K562 (cell line): ENCODE results near the gene MERTK. TPM values are rescaled to one million over a fixed set of nuclear protein-coding genes. Genes with fewer than 3 reads are reported as not detected.

Experiments
- ATAC-seq: fragments of 200-7000 bp; cut with Tn5 transposase; 3 replicates; pipeline ENCODE4 v1.9.1; 2020; ENCODE audit warnings: moderate library complexity
- BruUV-seq: library from RNA; stranded (reverse); fragments of 400-500 nt; replicated peaks from 2 replicates; lab custom pipeline; 2021; lab: Mats Ljungman, UMichigan
- CTCF ChIA-PET: fragments of 300-600 bp; formaldehyde crosslinking; extraction: SDS; loops from one replicate; lab custom pipeline; 2021; ENCODE audit warnings: low intra/inter-chr PET ratio; lab: Yijun Ruan, JAX
- POLR2A ChIA-PET: fragments of 300-600, 350-650 bp; sonication (Branson Sonifier 250); formaldehyde crosslinking; extraction: SDS; loops from one replicate; lab custom pipeline; 2021; ENCODE audit warnings: antibody characterized with exemption, inconsistent platforms; lab: Yijun Ruan, JAX
- DNase-seq, 4 experiments: peaks; one replicate each; pipeline versions ENCODE4 v3.0.0 to v3.0.0-alpha.2; 2011 to 2018; ENCODE audit warnings: low spot score in 3 of 4, mixed read lengths in 3 of 4; ENCODE audit errors: extremely low read depth in 1 of 4
- FAIRE-seq: peaks from 2 replicates; lab custom pipeline; 2011; peaks lifted over from hg19 to GRCh38; lab: Jason Lieb, UNC
- H2AFZ ChIP-seq: 2 replicates; pipeline ENCODE4 v1.6.0; 2011; ENCODE audit warnings: low read depth, low read length, control low read depth, inconsistent platforms
- H3K27ac ChIP-seq: fragments of 200-600 bp; 3 replicates; pipeline ENCODE4 v1.8.0; 2011; ENCODE audit warnings: low read depth, mild to moderate bottlenecking, control low read depth, inconsistent platforms, low read length, moderate library complexity, mixed read lengths; ENCODE audit errors: extremely low read depth
- H3K27me3 ChIP-seq, 2 experiments: fragments of 300-600 bp in 1 of 2; 2 replicates in 1 of 2; 3 replicates in 1 of 2; pipeline versions ENCODE4 v1.6.0 to v1.8.0; 2011; ENCODE audit warnings: inconsistent platforms in 2 of 2, low read length in 2 of 2, mild to moderate bottlenecking in 1 of 2, mixed read lengths in 1 of 2, moderate library complexity in 1 of 2; ENCODE audit not compliant: control insufficient read depth in 2 of 2, insufficient read depth in 2 of 2
- H3K36me3 ChIP-seq: fragments of 300-600 bp; 3 replicates; pipeline ENCODE4 v1.8.0; 2011; ENCODE audit warnings: mild to moderate bottlenecking, low read length, inconsistent platforms; ENCODE audit not compliant: control insufficient read depth, insufficient read depth
- H3K4me1 ChIP-seq, 2 experiments: fragments of 200-600 bp in 1 of 2; replicated peaks in 1 of 2; 2 replicates in 1 of 2; 3 replicates in 1 of 2; pipeline versions ENCODE4 v1.5.1 to v1.8.0; 2011; ENCODE audit warnings: inconsistent platforms in 2 of 2, low read length in 2 of 2, mild to moderate bottlenecking in 1 of 2, mixed read lengths in 1 of 2, moderate library complexity in 1 of 2; ENCODE audit not compliant: control insufficient read depth in 2 of 2, insufficient read depth in 2 of 2
- H3K4me2 ChIP-seq: 2 replicates; pipeline ENCODE4 v1.6.1; 2011; ENCODE audit warnings: low read length, control low read depth, inconsistent platforms, mixed read lengths; ENCODE audit not compliant: insufficient read depth
- H3K4me3 ChIP-seq: fragments of 200-600 bp; sonication (generic), shearing (Covaris generic); 2 replicates; pipeline ENCODE4 v1.5.1; 2016; ENCODE audit warnings: control low read depth, inconsistent platforms
- H3K79me2 ChIP-seq: fragments of 200-600 bp; 3 replicates; pipeline ENCODE4 v1.8.0; 2011; ENCODE audit warnings: low read length, inconsistent platforms; ENCODE audit not compliant: control insufficient read depth, insufficient read depth
- H3K9ac ChIP-seq, 2 experiments: 2 replicates each; pipeline versions ENCODE4 v1.6.0 to v1.6.1; 2011; ENCODE audit warnings: low read depth in 2 of 2, low read length in 2 of 2, control low read depth in 1 of 2, inconsistent platforms in 1 of 2, mild to moderate bottlenecking in 1 of 2, mixed read lengths in 1 of 2; ENCODE audit not compliant: insufficient read depth in 1 of 2
- H3K9me1 ChIP-seq: one replicate; pipeline ENCODE4 v1.6.0; 2011; ENCODE audit warnings: inconsistent platforms, mild to moderate bottlenecking, low read length, moderate library complexity; ENCODE audit not compliant: control insufficient read depth, insufficient read depth
- H3K9me3 ChIP-seq: replicated peaks from 2 replicates; pipeline ENCODE4 v1.5.1; 2011; ENCODE audit warnings: low read depth, low read length, inconsistent platforms; ENCODE audit not compliant: control insufficient read depth, insufficient read depth
- H4K20me1 ChIP-seq: replicated peaks from 2 replicates; pipeline ENCODE4 v1.6.1; 2011; ENCODE audit warnings: low read length, inconsistent platforms, mixed read lengths; ENCODE audit not compliant: control insufficient read depth, insufficient read depth
- CBFA2T2 ChIP-seq: fragments of 450-650 bp; conservative IDR thresholded peaks from 2 replicates; pipeline ENCODE4 v1.6.1; 2017; ENCODE audit warnings: mild to moderate bottlenecking
- CBFA2T3 ChIP-seq: fragments of 450-650 bp; IDR thresholded peaks from 2 replicates; pipeline ENCODE4 v1.6.1; 2017
- CBX5 ChIP-seq: IDR thresholded peaks from 2 replicates; pipeline ENCODE4 v1.6.1; 2014; ENCODE audit warnings: low read depth, borderline replicate concordance
- ETV5 ChIP-seq: sonication (generic); formaldehyde crosslinking; IDR thresholded peaks from 2 replicates; pipeline ENCODE4 v1.4.0; 2020; ENCODE audit warnings: low read depth, mild to moderate bottlenecking, missing genetic modification reagents
- FOS ChIP-seq: IDR thresholded peaks from 3 replicates; pipeline ENCODE4 v1.6.1; 2011; ENCODE audit not compliant: insufficient read length; ENCODE audit errors: extremely low read depth
- KAT8 ChIP-seq: fragments of 450-650 bp; IDR thresholded peaks from 2 replicates; pipeline ENCODE4 v1.6.1; 2016; ENCODE audit warnings: low read depth, mild to moderate bottlenecking
- NFIC ChIP-seq: fragments of 450-650 bp; IDR thresholded peaks from 2 replicates; pipeline ENCODE4 v1.6.1; 2017; ENCODE audit warnings: mild to moderate bottlenecking, inconsistent platforms
- PRMT5 ChIP-seq: sonication (generic); formaldehyde crosslinking; IDR thresholded peaks from 2 replicates; pipeline ENCODE4 v1.5.0; 2020; ENCODE audit warnings: missing genetic modification reagents
- PYGO2 ChIP-seq: fragments of 450-650 bp; IDR thresholded peaks from 2 replicates; pipeline ENCODE4 v1.6.1; 2016; ENCODE audit warnings: mild to moderate bottlenecking, missing genetic modification characterization, moderate library complexity, missing compliant biosample characterization
- RBM15 ChIP-seq: fragments of 200-400 bp; formaldehyde crosslinking; IDR thresholded peaks from 2 replicates; pipeline ENCODE4 v1.6.1; 2018; ENCODE audit warnings: mild to moderate bottlenecking, low read length, moderate library complexity; ENCODE audit not compliant: insufficient read depth
- SMAD2 ChIP-seq: fragments of 150-350 bp; IDR thresholded peaks from 2 replicates; pipeline ENCODE4 v1.6.1; 2014; ENCODE audit warnings: low read depth, mild to moderate bottlenecking, low read length
- TCF3 ChIP-seq: sonication (generic); formaldehyde crosslinking; IDR thresholded peaks from 2 replicates; pipeline ENCODE4 v1.4.0; 2020; ENCODE audit warnings: mild to moderate bottlenecking, missing genetic modification reagents
- TCF7L2 ChIP-seq: fragments of 150-350 bp; IDR thresholded peaks from 2 replicates; pipeline ENCODE4 v1.6.1; 2016; ENCODE audit warnings: low read depth, mild to moderate bottlenecking, low read length, moderate library complexity
- TFE3 ChIP-seq: fragments of 450-650 bp; formaldehyde crosslinking; IDR thresholded peaks from 2 replicates; pipeline ENCODE4 v1.4.0; 2020; ENCODE audit warnings: mild to moderate bottlenecking, mixed read lengths
- TGIF2 ChIP-seq: sonication (generic); formaldehyde crosslinking; IDR thresholded peaks from 2 replicates; pipeline ENCODE4 v1.8.1; 2022; ENCODE audit warnings: mild to moderate bottlenecking, missing genetic modification reagents, moderate library complexity
- ZNF174 ChIP-seq: fragments of 250-450 bp; sonication (Bioruptor Pico); IDR thresholded peaks from 2 replicates; pipeline ENCODE4 v1.4.0; 2020; ENCODE audit warnings: mild to moderate bottlenecking
- ZNF41 ChIP-seq: fragments of 250-450 bp; sonication (Bioruptor Pico); conservative IDR thresholded peaks from 2 replicates; pipeline ENCODE4 v1.4.0; 2020; ENCODE audit warnings: mild to moderate bottlenecking
- ZNF436 ChIP-seq: fragments of 250-450, 450-650 bp; sonication (Bioruptor Pico); formaldehyde crosslinking; IDR thresholded peaks from 2 replicates; pipeline ENCODE4 v1.7.0; 2020; ENCODE audit warnings: mild to moderate bottlenecking
- ZNF444 ChIP-seq: fragments of 250-450 bp; sonication (Bioruptor Pico); IDR thresholded peaks from 2 replicates; pipeline ENCODE4 v1.4.0; 2020; ENCODE audit warnings: mild to moderate bottlenecking, moderate library complexity
- ZNF507 ChIP-seq: conservative IDR thresholded peaks from 2 replicates; pipeline ENCODE4 v1.6.1; 2017; ENCODE audit warnings: missing genetic modification characterization, missing compliant biosample characterization
- ZZZ3 ChIP-seq: fragments of 450-650 bp; IDR thresholded peaks from 2 replicates; pipeline ENCODE4 v1.6.1; 2016; ENCODE audit warnings: antibody characterized with exemption, mild to moderate bottlenecking, moderate library complexity
- WGBS: fragments of 100-300 bp; shearing (Covaris generic); methylation state at CpG from one replicate; pipeline ENCODE4 v1.1.6; 2016; ENCODE audit warnings: low coverage, mixed read lengths; ENCODE audit not compliant: insufficient coverage; ENCODE audit errors: missing lambda C conversion rate; 5-methylcytosine and 5-hydroxymethylcytosine counted together
- in situ Hi-C: fragments of 300-500 bp; cut with MboI; formaldehyde crosslinking; loops from 4 replicates; pipeline ENCODE4 v1.15.0; 2018; ENCODE audit warnings: inconsistent platforms, mixed read lengths
- intact Hi-C: fragments of 100-400 bp; cut with micrococcal nuclease; formaldehyde crosslinking; loops from 2 replicates; pipeline ENCODE4 v1.14.2; 2022
- polyA plus RNA-seq, 8 experiments: library from polyadenylated mRNA; depleted of rRNA in 4 of 8; stranded (reverse) in 5 of 8; unstranded in 3 of 8; fragments of >200 nt; fragmentation: Nextera tagmentation in 2 of 8; fragmentation: Illumina TruSeq in 1 of 8; extraction: Ambion mirVana in 2 of 8; extraction: Trizol in 1 of 8; gene quantifications; 2 replicates each; pipeline versions ENCODE4 v1.2.1 to v1.2.3, GENCODE V29; 2011 to 2014; ENCODE audit warnings: inconsistent platforms in 1 of 8, missing spikeins in 1 of 8
- total RNA-seq, 7 experiments: library from RNA; depleted of rRNA in 6 of 7; stranded (reverse); fragments of >200 nt in 6 of 7; fragmentation: Illumina TruSeq in 2 of 7; extraction: Trizol in 2 of 7; gene quantifications; 2 replicates each; pipeline versions ENCODE4 v1.2.1 to v1.2.3, GENCODE V29; 2011 to 2021; ENCODE audit warnings: low replicate concordance in 1 of 7

Gene MERTK
- total and polyA plus RNA-seq, 9 of the 15 experiments (the other 6 are each of a cell fraction or from before 2014, with no cell fraction given), result 0.23 to 1.6 (median 0.74) TPM

DNA sequence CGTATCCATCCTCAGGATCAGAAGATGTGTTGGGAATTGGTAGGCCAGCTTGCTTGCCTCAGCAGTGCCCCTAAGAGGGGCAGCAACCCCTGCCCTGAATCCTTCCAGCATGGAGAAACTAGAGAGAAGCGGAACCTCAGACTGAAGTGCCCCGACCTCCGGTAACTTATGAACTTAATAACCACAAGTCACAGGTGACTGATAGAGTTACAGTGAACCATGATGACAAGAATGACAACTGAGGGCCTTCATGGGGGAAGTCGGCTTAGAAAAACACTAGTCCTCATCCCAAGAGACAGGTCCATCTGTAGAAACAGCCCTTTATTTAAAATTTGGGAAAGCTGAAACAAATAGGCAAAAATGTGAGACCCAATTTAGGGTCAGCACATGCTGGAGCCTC lies 114.1 kb downstream of the MERTK start (continued):
- no peak for TF ChIP-seq PYGO2 (tag)
- no peak for TF ChIP-seq RBM15
- no peak for TF ChIP-seq FOS
- TF ChIP-seq TGIF2 (CRISPR knock-in tag), result no peak

GRCh38 chr2:112018846-112019245 lies 120.4 kb downstream of the MERTK start:
- H3K79me2 ChIP-seq, result no peaks in the 10 kb centered on the region
- TF ChIP-seq SMAD2, result no peak
- TF ChIP-seq ZNF507 (tag), result no peak
- no peak for TF ChIP-seq CBX5
- TF ChIP-seq KAT8, result no peak
- TF ChIP-seq TFE3 (CRISPR knock-in tag), result no peak
- no peak for TF ChIP-seq TCF7L2
- no peak for TF ChIP-seq ETV5 (CRISPR knock-in tag)
- no peak for TF ChIP-seq ZNF41 (CRISPR knock-in tag)
- TF ChIP-seq TCF3 (CRISPR knock-in tag), result no peak
- no peak for TF ChIP-seq NFIC
- TF ChIP-seq PRMT5 (CRISPR knock-in tag), result no peak
- TF ChIP-seq CBFA2T3, result no peak
- TF ChIP-seq ZNF174 (CRISPR knock-in tag), result no peak
- no peak for TF ChIP-seq ZZZ3
- TF ChIP-seq ZNF436, result no peak
- no peak for TF ChIP-seq ZNF444 (CRISPR knock-in tag)
- no peak for TF ChIP-seq CBFA2T2
- H3K4me2 ChIP-seq, result no peak overlapping the region
- intact Hi-C loops (no loop called here), in situ Hi-C loops (no loop called here)
- no peak overlapping the region for H2AFZ ChIP-seq
- H3K27ac ChIP-seq, result no peak overlapping the region
- no TSS peak for BruUV-seq
- H3K4me3 ChIP-seq, result no peak overlapping the region
- no peaks in the 10 kb centered on the region for H3K9me3 ChIP-seq
- 18% methylated on average over 8 of the region's 8 CpGs for WGBS
- H3K36me3 ChIP-seq, result no peaks in the 10 kb centered on the region
- CTCF ChIA-PET, result no interaction called here
- no peak overlapping the region for H3K9ac ChIP-seq
- peaks cover 9 to 23% of the 10 kb centered on the region in 2 experiments; a peak in 3 of 5 replicates for H3K4me1 ChIP-seq
- H4K20me1 ChIP-seq, result no peaks in the 10 kb centered on the region
- no peaks in the 10 kb centered on the region; a peak in 2 of 5 replicates for H3K27me3 ChIP-seq
- POLR2A ChIA-PET, result no interaction called here
- FAIRE-seq, result no peak
- no peak for DNase-seq
- no peak for ATAC-seq
- no peaks in the 10 kb centered on the region for H3K9me1 ChIP-seq
